Adipocyte (in vitro differentiated cells): ENCODE results near the gene TNFRSF11A.

Experiments used
- DNase-seq: peaks from one replicate; pipeline ENCODE4 v3.0.0-alpha.2; 2015; ENCODE audit warnings: low read depth
- H3K27me3 ChIP-seq: replicated peaks from 2 replicates; pipeline ENCODE4 v1.7.0; 2013; ENCODE audit warnings: mild to moderate bottlenecking, low read length, moderate library complexity; ENCODE audit not compliant: control insufficient read depth, insufficient read depth
- H3K36me3 ChIP-seq: 2 replicates; pipeline ENCODE4 v1.7.0; 2013; ENCODE audit warnings: low read length, mild to moderate bottlenecking, moderate library complexity; ENCODE audit not compliant: control insufficient read depth, insufficient read depth, severe bottlenecking
- H3K4me1 ChIP-seq: 2 replicates; pipeline ENCODE4 v1.7.0; 2013; ENCODE audit warnings: mild to moderate bottlenecking, low read length, moderate library complexity; ENCODE audit not compliant: control insufficient read depth, insufficient read depth
- H3K4me3 ChIP-seq: 2 replicates; pipeline ENCODE4 v1.7.0; 2013; ENCODE audit warnings: mild to moderate bottlenecking, low read length, moderate library complexity
- H3K9ac ChIP-seq: 2 replicates; pipeline ENCODE4 v1.7.0; 2013; ENCODE audit warnings: mild to moderate bottlenecking, low read length, moderate library complexity
- H3K9me3 ChIP-seq: 2 replicates; pipeline ENCODE4 v1.7.0; 2013; ENCODE audit warnings: mild to moderate bottlenecking, low read length, moderate library complexity; ENCODE audit not compliant: control insufficient read depth

The TNFRSF11A gene

DNA sequence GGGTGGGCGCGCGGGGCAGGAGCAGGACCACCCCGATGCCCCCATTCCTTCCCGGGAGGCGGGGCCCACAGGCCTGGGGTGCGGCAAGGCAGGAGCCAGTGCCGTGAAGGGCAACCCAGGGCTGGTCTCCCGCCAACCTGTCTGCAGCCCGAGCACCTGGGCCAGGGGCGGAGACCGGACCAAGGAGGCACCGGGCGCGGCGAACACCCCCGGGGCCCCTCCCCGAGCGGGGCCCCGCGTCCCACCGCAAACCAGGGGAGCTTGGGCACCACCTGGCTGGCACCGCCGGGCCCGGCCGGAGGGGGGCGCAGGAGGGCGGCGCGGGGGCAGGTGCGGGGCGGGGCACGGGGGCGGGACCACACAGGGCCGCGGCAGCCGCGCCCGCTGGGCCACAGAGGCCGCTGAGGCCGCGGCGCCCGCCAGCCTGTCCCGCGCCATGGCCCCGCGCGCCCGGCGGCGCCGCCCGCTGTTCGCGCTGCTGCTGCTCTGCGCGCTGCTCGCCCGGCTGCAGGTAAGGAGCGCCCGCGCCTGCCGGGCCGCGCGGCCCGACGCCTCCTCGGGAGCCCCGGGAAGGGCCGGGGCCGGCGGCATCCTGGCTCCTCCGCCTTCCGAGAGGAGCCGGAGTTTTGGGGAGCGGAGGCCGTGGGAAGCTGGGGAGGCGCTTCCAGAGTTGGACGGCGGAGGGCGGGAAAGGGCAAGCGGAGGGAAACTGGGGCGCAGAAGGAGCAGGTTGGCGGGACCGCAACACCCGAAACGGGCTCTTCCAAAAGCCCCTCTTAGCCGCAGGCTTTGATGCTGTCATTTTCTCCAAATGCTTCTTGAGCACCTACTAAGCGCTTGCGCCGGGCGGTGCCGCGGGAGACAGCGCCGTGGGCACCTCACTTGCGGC lies at the start of gene TNFRSF11A:
Gene TNFRSF11A, plus strand, starts transcription at position 394 of the 889 bp plus-strand sequence. Its CDS starts 43 bp downstream, at position 437.
- Histone ChIP-seq H3K4me1 (peaks cover 11% of the 10 kb centered on the region), H3K4me3 (peak within 1 kb of the TSS; percentile 77), H3K36me3 (no peaks in the 10 kb centered on the region), H3K9ac (no peak within 1 kb of the TSS), H3K9me3 (peaks cover 5% of the 10 kb centered on the region), H3K27me3 (peaks cover 44% of the 10 kb centered on the region)
- DNase-seq: peak; percentile 33

DNA sequence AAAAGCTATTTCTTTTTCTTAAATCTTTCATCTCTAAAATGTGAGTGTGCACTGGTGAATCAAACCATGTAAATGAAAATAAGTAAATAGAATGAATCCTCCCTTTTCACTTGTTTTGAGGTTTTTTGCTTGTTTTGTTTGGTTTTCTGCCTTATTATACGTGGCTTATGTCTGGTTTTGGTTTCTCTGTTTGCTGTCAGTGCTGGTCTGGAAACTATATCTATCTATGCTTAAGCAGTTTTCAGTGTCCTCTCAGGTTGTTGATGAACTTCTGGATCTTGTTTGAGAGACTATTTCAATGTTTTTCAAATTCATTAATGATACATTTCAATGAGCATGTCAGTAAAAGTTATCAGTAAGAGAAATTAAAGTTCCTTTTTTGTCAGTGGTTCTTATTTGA lies 48.1 kb upstream of the TNFRSF11A start:
- H3K27me3 ChIP-seq: no peaks in the 10 kb centered on the region
- no peak overlapping the region for H3K4me3 ChIP-seq
- no peak for DNase-seq
- no peak overlapping the region for H3K9ac ChIP-seq
- H3K36me3 ChIP-seq: peaks cover 13% of the 10 kb centered on the region
- peaks cover 19% of the 10 kb centered on the region for H3K4me1 ChIP-seq
- H3K9me3 ChIP-seq: no peaks in the 10 kb centered on the region

DNA sequence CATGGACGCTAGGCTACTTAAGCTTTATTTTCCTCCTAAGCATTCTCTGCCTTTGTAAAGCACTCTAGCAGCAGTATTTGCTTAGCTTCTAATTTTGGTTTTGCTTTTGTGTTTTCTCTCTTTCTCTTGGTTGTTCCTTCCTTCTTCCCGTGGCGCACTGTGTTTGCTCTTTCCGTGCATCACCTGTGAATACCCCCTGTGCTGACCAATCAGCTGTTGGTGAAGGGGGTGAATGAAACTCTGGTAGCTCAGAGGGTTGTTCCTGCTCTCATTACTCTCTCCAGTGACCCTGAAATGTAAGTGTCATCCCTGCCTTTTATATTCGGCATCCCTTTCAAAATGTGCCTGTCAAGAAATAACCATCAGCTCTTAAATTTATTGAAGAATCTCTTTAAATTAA lies 45.5 kb upstream of the TNFRSF11A start:
- Histone ChIP-seq H3K4me1 (peaks cover 32% of the 10 kb centered on the region), H3K9ac (no peak overlapping the region), H3K4me3 (no peak overlapping the region), H3K27me3 (no peaks in the 10 kb centered on the region), H3K9me3 (no peaks in the 10 kb centered on the region), H3K36me3 (peaks cover 6% of the 10 kb centered on the region)
- no peak for DNase-seq

DNA sequence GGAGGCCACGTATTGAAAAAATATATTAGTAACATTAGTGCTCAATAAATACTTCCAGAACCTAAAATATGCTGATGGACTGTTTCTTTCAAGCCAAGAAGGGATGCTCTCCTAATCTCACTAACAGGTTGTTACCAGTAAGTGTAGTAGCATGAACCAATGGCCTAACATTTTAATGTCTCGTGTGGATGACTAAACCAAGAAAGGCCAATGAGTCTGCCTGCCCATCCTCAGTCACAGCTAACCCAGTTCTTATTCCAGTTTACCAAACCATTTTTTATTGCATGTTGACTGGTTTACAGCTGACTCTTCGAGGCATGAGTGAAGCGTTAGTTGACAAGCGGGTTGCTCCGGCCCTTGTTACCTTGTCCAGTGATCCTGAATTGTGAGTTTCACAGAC lies 45.1 kb upstream of the TNFRSF11A start:
- DNase-seq: no peak
- H3K4me3 ChIP-seq: no peak overlapping the region
- no peaks in the 10 kb centered on the region for H3K9me3 ChIP-seq
- no peaks in the 10 kb centered on the region for H3K27me3 ChIP-seq
- no peak overlapping the region for H3K9ac ChIP-seq
- peaks cover 37% of the 10 kb centered on the region for H3K4me1 ChIP-seq
- peaks cover 5% of the 10 kb centered on the region for H3K36me3 ChIP-seq

DNA sequence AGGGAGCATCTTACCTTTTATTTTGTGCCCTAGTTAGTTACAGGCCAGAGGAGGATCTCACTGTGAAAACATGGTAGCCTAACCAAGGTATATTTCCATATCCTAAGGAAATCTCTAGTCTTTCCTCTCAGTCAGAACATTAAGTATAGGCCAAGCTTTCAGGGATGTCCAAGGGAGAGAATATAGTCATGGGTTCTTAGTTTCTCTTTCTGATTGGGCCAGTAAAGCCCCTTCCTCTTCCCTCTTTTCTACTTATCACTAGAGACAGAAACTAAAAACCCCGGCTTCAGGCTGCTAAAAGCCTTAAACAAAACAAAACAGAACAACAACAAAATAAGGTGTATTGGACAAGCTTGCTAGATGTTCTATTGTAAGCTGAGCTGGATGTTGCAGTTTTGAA lies 44.3 kb upstream of the TNFRSF11A start:
- Histone ChIP-seq H3K27me3 (no peaks in the 10 kb centered on the region), H3K9me3 (no peaks in the 10 kb centered on the region), H3K36me3 (peaks cover 12% of the 10 kb centered on the region), H3K4me3 (peak overlapping the region; percentile 57), H3K9ac (no peak overlapping the region), H3K4me1 (peaks cover 40% of the 10 kb centered on the region)
- DNase-seq: peak; percentile 8

DNA sequence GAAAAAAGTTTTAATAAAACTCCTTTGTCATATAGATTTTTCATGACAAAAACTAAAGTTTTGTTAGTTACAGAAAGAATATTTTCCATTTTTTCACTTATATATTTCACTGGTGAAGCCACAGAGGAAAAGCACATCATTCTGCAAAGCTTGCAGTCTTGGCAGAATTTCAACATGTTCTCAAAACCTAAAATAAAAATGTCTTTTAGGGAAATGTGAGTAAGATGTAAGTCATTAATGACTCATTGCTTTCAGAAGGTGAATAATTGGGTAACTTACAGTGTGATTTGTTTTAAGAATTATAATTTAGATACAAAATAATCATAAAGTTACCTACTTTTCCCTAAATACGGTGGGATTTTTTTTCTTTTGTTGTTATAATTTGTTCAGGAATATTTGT lies 43.4 kb upstream of the TNFRSF11A start:
- peaks cover 40% of the 10 kb centered on the region for H3K4me1 ChIP-seq
- H3K9ac ChIP-seq: peak overlapping the region; percentile 54
- H3K27me3 ChIP-seq: no peaks in the 10 kb centered on the region
- H3K9me3 ChIP-seq: no peaks in the 10 kb centered on the region
- peak; percentile 85 for DNase-seq
- peak overlapping the region; percentile 57 for H3K4me3 ChIP-seq
- peaks cover 13% of the 10 kb centered on the region for H3K36me3 ChIP-seq

DNA sequence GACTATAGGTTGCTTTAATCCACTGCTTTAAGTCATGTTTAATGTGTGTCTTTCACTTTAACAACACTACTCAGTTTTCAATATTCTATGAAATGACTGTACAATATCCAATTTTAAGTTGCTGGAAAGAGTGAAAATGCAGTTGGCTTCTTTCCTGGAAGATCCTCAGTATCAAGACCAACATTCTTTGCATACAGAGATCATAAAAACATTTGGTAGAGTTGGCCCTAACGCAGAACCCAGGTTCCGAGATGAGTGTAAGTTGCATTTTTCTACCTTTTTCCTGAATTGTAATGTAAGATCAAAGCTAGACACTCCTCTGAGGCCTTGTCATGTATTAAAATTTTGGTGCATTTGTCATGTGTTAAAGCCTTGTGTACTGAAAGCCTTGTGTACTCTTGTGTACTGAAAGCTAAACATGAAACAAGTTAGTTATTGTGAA lies 42.9 kb upstream of the TNFRSF11A start:
- H3K4me1 ChIP-seq: peaks cover 40% of the 10 kb centered on the region
- peak overlapping the region; percentile 57 for H3K4me3 ChIP-seq
- peaks cover 9% of the 10 kb centered on the region for H3K36me3 ChIP-seq

DNA sequence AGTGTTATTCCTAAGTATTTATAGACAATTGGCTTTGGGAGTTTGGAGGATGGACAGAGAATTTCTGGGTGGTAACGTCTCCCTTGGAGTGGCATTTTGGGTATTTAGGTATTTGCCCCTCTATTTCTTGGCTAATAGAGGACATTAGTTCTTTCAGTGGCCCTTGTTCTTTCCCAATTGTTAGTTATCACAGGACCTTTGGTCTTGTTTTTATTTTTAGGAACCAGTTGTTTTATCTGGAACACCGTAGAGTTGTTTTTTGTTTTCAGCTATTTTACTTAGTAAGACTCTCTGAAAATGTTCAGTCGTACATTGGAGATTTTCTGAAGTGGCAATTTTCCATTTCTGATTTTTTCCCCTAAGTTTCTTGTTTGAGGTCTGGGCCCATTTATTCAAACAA lies 40.5 kb upstream of the TNFRSF11A start:
- Histone ChIP-seq H3K4me1 (peaks cover 40% of the 10 kb centered on the region), H3K9ac (no peak overlapping the region), H3K27me3 (no peaks in the 10 kb centered on the region), H3K36me3 (peaks cover 29% of the 10 kb centered on the region), H3K4me3 (no peak overlapping the region), H3K9me3 (no peaks in the 10 kb centered on the region)
- no peak for DNase-seq

More for the DNA sequence above, 42.9 kb upstream of the TNFRSF11A start:
- no peaks in the 10 kb centered on the region for H3K9me3 ChIP-seq
- H3K27me3 ChIP-seq: no peaks in the 10 kb centered on the region
- H3K9ac ChIP-seq: peak overlapping the region; percentile 54
- DNase-seq: peak; percentile 62

DNA sequence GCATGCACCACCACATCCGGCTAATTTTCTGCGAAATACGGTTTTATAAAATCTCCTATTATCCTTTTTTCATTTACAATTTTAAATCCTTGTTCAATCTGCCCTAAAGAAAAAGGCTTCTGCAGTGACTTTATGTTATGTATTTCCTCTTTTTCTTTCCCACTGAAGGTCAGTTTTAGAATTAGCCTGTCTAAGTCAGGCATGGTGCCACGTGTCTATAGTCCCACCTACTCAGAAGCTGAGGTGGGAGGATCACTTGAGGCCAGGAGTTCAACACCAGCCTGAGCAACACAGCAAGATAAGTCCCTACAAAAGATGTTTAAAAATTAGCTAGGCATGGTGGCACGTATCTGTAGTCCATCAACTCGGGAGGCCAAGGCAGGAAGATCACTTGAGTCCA lies 39.8 kb upstream of the TNFRSF11A start:
- H3K27me3 ChIP-seq: no peaks in the 10 kb centered on the region
- H3K4me1 ChIP-seq: peaks cover 40% of the 10 kb centered on the region
- H3K36me3 ChIP-seq: peaks cover 29% of the 10 kb centered on the region
- DNase-seq: no peak
- no peaks in the 10 kb centered on the region for H3K9me3 ChIP-seq
- H3K9ac ChIP-seq: no peak overlapping the region
- no peak overlapping the region for H3K4me3 ChIP-seq

DNA sequence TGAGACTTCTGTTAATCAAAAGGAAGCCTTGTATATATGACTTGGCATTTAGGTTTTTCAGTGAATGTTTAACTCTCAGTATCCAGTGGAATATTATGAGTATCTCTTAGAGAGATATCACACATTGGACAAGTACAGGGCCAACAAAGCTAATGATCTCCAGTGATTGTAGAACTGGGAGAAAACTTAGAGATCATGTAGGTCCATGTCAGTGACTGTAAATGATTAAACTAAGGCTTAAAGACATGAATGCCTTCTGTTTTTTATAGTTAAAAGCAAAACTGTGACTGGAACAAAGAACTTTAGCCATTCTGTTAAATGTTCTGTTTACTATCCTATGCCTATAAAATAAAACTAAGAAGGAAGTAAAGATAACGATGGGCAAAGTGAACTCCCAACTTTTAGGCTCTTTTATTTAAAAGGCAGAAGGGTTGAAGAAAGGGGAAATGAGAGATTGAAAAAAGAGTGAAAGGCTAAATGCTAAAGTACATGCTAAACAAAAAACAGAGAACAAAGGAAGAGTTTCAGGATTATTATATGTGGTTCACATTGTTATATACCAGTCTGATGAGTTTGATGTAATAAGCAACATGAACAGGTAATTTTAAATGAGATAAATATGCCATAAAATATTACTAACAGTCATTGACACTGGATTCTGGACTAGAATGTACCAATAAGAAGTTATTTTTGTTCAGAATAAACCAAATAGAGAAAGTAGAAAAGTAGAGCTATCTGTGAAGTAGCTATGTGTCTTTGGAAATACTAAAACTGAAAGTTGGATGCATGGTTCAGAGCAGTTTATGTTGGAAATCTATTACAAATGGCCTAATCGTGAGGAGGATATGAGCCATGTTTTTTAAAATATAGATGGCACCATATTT lies 37.1 kb upstream of the TNFRSF11A start:
- no peaks in the 10 kb centered on the region for H3K9me3 ChIP-seq
- H3K9ac ChIP-seq: no peak overlapping the region
- peaks cover 14% of the 10 kb centered on the region for H3K4me1 ChIP-seq
- no peak overlapping the region for H3K4me3 ChIP-seq
- H3K27me3 ChIP-seq: no peaks in the 10 kb centered on the region
- H3K36me3 ChIP-seq: peaks cover 49% of the 10 kb centered on the region
- no peak for DNase-seq

DNA sequence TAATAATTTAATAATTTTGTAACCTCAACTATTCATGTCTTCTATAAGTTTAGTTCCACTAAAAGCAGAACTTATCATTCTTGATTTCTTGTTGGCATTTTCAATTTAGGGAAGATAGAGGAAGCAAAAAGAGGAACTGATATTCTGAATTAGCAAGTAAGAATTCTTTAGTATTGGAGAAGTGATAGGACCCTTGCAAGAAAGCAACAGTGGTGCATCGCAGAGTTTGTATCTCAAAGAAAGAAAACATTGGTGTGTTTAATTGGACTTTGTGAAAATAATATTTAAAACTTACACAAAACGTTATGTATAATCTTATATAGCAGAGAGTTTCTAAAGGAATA lies 36.5 kb upstream of the TNFRSF11A start:
- DNase-seq: no peak
- Histone ChIP-seq H3K36me3 (peaks cover 51% of the 10 kb centered on the region), H3K27me3 (no peaks in the 10 kb centered on the region), H3K9me3 (no peaks in the 10 kb centered on the region), H3K9ac (no peak overlapping the region), H3K4me3 (no peak overlapping the region), H3K4me1 (peaks cover 11% of the 10 kb centered on the region)
